Caco-2 (cell line): Measurements from ENCODE around the gene PGBD5. TPM values are rescaled to one million over a fixed set of nuclear protein-coding genes. Genes with fewer than 3 reads are reported as not detected.

Experiments used
- BruUV-seq: library from RNA; stranded (reverse); fragments of 400-500 nt; replicated peaks from 2 replicates; lab custom pipeline; 2021; lab: Mats Ljungman, UMichigan
- CTCF ChIA-PET: fragments of 300-600 bp; sonication (Branson Sonifier 250); formaldehyde crosslinking; loops from one replicate; lab custom pipeline; 2022; ENCODE audit warnings: antibody characterized with exemption; lab: Charles Lee
- POLR2A ChIA-PET: fragments of 300-600 bp; sonication (Branson Sonifier 250); formaldehyde crosslinking; loops from one replicate; lab custom pipeline; 2022; ENCODE audit warnings: antibody characterized with exemption; lab: Charles Lee
- DNase-seq, 2 experiments: peaks; one replicate each; pipeline versions ENCODE4 v3.0.0 to v3.0.0-alpha.2; 2020 to 2022
- H3K27me3 ChIP-seq: replicated peaks from 2 replicates; pipeline ENCODE4 v1.6.0; 2011; ENCODE audit warnings: low read length; ENCODE audit not compliant: control insufficient read depth, insufficient read depth
- H3K36me3 ChIP-seq: 2 replicates; pipeline ENCODE4 v1.5.1; 2011; ENCODE audit warnings: low read length; ENCODE audit not compliant: control insufficient read depth, insufficient read depth
- H3K4me1 ChIP-seq: fragments of 250-450 bp; sonication (Bioruptor Pico); 2 replicates; pipeline ENCODE4 v1.5.1; 2020; ENCODE audit warnings: mild to moderate bottlenecking
- H3K4me3 ChIP-seq: 2 replicates; pipeline ENCODE4 v1.5.1; 2011; ENCODE audit warnings: low read depth, mild to moderate bottlenecking, control low read depth, low read length
- H3K9me3 ChIP-seq: fragments of 250-450 bp; sonication (Bioruptor Pico); 2 replicates; pipeline ENCODE4 v1.5.1; 2020; ENCODE audit warnings: mild to moderate bottlenecking, moderate library complexity
- H3K27ac Mint-ChIP-seq: one replicate; pipeline ENCODE4 v1.8.0; 2022; ENCODE audit warnings: mixed read lengths; ENCODE audit not compliant: unreplicated experiment
- H3K27me3 Mint-ChIP-seq: one replicate; pipeline ENCODE4 v1.8.0; 2022; ENCODE audit warnings: mixed read lengths; ENCODE audit not compliant: insufficient read depth, unreplicated experiment
- H3K36me3 Mint-ChIP-seq: one replicate; pipeline ENCODE4 v1.8.0; 2022; ENCODE audit warnings: mild to moderate bottlenecking, mixed read lengths; ENCODE audit not compliant: insufficient read depth, unreplicated experiment
- H3K4me1 Mint-ChIP-seq: one replicate; pipeline ENCODE4 v1.8.0; 2022; ENCODE audit warnings: low read depth, mixed read lengths; ENCODE audit not compliant: unreplicated experiment
- H3K4me3 Mint-ChIP-seq: one replicate; pipeline ENCODE4 v1.8.0; 2022; ENCODE audit warnings: mild to moderate bottlenecking, moderate library complexity, mixed read lengths; ENCODE audit not compliant: unreplicated experiment
- H3K9me3 Mint-ChIP-seq: one replicate; pipeline ENCODE4 v1.8.0; 2022; ENCODE audit warnings: mixed read lengths; ENCODE audit not compliant: unreplicated experiment
- CTCF ChIP-seq, 2 experiments: fragments of 200-600 bp in 1 of 2; IDR thresholded peaks; 1 replicate in 1 of 2; 2 replicates in 1 of 2; pipeline versions ENCODE4 v1.5.1 to v1.8.0; 2011 to 2022; ENCODE audit warnings: antibody characterized with exemption in 1 of 2, control low read depth in 1 of 2, inconsistent platforms in 1 of 2, low read depth in 1 of 2, low read length in 1 of 2, mild to moderate bottlenecking in 1 of 2, moderate library complexity in 1 of 2; ENCODE audit not compliant: insufficient read depth in 1 of 2, severe bottlenecking in 1 of 2, unreplicated experiment in 1 of 2
- intact Hi-C: fragments of 100-400 bp; cut with micrococcal nuclease; formaldehyde crosslinking; loops from one replicate; pipeline ENCODE4 v1.10.0; 2022; ENCODE audit not compliant: unreplicated experiment
- total RNA-seq: library from RNA; stranded (reverse); gene quantifications from 2 replicates; pipeline ENCODE4 v1.2.3, GENCODE V29; 2022

Gene PGBD5
- total RNA-seq, 1 experiment from 2014 or later: 2.4 TPM

GRCh38 chr1:230391776-230392535 is 34.2 kb downstream of the PGBD5 start:
- H3K9me3 ChIP-seq: no peaks in the 10 kb centered on the region
- no peaks in the 10 kb centered on the region for H3K27me3 ChIP-seq
- Mint-ChIP-seq H3K9me3 (no peaks in the 10 kb centered on the region), H3K27me3 (no peaks in the 10 kb centered on the region), H3K4me1 (no peaks in the 10 kb centered on the region), H3K27ac (no peak overlapping the region), H3K36me3 (no peaks in the 10 kb centered on the region), H3K4me3 (no peak overlapping the region)
- intact Hi-C loops: no loop called here
- CTCF ChIA-PET: interaction anchor here (0.5 to 0.9 kb wide), 2 partner anchors 19 to 833 kb away, joined by 3 to 8 read pairs; no protein-coding TSS in a partner anchor
- DNase-seq: no peak
- BruUV-seq: no TSS peak
- POLR2A ChIA-PET: no interaction called here
- H3K4me3 ChIP-seq: no peak overlapping the region
- TF ChIP-seq CTCF (IDR thresholded peaks at IDR 0.05; ENCODE audit: insufficient read depth in 1 of 2, low read depth in 1 of 2, low read length in 1 of 2, severe bottlenecking in 1 of 2, unreplicated experiment in 1 of 2): no peak
- H3K4me1 ChIP-seq: no peaks in the 10 kb centered on the region
- H3K36me3 ChIP-seq: no peaks in the 10 kb centered on the region

GRCh38 chr1:230390371-230390770 is 35.8 kb downstream of the PGBD5 start:
- Mint-ChIP-seq H3K4me1 (no peaks in the 10 kb centered on the region), H3K27ac (no peak overlapping the region), H3K9me3 (no peaks in the 10 kb centered on the region), H3K36me3 (no peaks in the 10 kb centered on the region), H3K27me3 (no peaks in the 10 kb centered on the region), H3K4me3 (no peak overlapping the region)
- Histone ChIP-seq H3K9me3 (no peaks in the 10 kb centered on the region), H3K4me1 (no peaks in the 10 kb centered on the region), H3K4me3 (no peak overlapping the region), H3K27me3 (no peaks in the 10 kb centered on the region), H3K36me3 (no peaks in the 10 kb centered on the region)
- ChIA-PET CTCF (no interaction called here), POLR2A (no interaction called here)
- no peak for DNase-seq
- intact Hi-C loops: no loop called here
- TF ChIP-seq CTCF (IDR thresholded peaks at IDR 0.05; ENCODE audit: insufficient read depth in 1 of 2, low read depth in 1 of 2, low read length in 1 of 2, severe bottlenecking in 1 of 2, unreplicated experiment in 1 of 2): no peak
- no TSS peak for BruUV-seq

GRCh38 chr1:230387876-230388275 is 38.3 kb downstream of the PGBD5 start:
- Mint-ChIP-seq H3K9me3 (no peaks in the 10 kb centered on the region), H3K36me3 (no peaks in the 10 kb centered on the region), H3K4me1 (peaks cover under 1% of the 10 kb centered on the region), H3K4me3 (no peak overlapping the region), H3K27ac (no peak overlapping the region), H3K27me3 (no peaks in the 10 kb centered on the region)
- no peak for TF ChIP-seq CTCF (IDR thresholded peaks at IDR 0.05; ENCODE audit: insufficient read depth in 1 of 2, low read depth in 1 of 2, low read length in 1 of 2, severe bottlenecking in 1 of 2, unreplicated experiment in 1 of 2)
- DNase-seq: no peak
- CTCF ChIA-PET: interaction anchor here (0.5 kb wide), 1 partner anchor 16 kb away, joined by 3 read pairs; no protein-coding TSS in a partner anchor
- Histone ChIP-seq H3K36me3 (no peaks in the 10 kb centered on the region), H3K27me3 (no peaks in the 10 kb centered on the region), H3K4me3 (no peak overlapping the region), H3K9me3 (no peaks in the 10 kb centered on the region), H3K4me1 (no peaks in the 10 kb centered on the region)
- intact Hi-C loops: no loop called here
- no TSS peak for BruUV-seq
- POLR2A ChIA-PET: no interaction called here
